Activated T-cell treated with anti-CD3 and anti-CD28 coated beads for 4 hours (primary cell): ENCODE results near the gene PC.

ENCODE experiments used
- DNase-seq: peaks from one replicate; pipeline ENCODE4 v3.0.0-alpha.2; 2020

Gene PC

DNA sequence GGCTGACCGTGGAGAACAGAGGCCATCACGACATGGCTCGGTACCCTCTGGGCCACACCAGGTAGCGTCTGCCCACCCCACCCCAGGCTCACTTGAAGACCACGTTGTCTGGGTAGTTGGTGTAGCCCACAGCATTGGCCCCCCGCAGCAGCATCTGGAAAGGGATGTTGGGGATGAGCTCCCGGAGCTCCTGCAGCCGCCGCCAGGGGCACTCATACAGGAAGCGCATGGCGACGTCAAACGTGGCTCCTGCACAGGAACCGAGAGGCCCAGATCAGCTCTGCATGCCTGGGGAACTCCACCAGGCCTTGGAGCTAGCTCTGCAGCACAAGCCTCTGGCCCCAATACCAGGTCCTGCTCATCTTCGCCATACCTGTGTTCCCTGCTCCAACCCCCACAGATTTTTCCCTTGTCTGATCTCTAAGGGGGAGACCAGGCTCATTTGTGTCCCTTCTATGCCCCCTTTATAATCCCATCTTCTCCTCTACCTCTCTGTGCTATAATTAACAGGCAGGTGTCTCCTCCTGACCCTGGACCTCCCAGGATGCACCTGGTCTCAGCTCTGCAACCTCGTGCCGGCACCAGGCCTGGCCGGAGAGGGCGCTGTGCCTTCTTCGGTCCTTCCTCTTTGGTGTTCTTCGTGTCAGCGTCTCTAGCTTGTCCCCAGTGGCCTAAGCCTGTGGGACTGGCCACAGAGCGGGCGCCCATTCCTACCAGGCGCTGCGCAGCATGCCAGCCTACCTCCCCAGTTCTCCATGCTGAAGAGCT, 106.3 kb downstream of the PC start:
- DNase-seq, result no peak

GRCh38 chr11:66851239-66851596, 107.0 kb downstream of the PC start:
- DNase-seq, result no peak

DNA sequence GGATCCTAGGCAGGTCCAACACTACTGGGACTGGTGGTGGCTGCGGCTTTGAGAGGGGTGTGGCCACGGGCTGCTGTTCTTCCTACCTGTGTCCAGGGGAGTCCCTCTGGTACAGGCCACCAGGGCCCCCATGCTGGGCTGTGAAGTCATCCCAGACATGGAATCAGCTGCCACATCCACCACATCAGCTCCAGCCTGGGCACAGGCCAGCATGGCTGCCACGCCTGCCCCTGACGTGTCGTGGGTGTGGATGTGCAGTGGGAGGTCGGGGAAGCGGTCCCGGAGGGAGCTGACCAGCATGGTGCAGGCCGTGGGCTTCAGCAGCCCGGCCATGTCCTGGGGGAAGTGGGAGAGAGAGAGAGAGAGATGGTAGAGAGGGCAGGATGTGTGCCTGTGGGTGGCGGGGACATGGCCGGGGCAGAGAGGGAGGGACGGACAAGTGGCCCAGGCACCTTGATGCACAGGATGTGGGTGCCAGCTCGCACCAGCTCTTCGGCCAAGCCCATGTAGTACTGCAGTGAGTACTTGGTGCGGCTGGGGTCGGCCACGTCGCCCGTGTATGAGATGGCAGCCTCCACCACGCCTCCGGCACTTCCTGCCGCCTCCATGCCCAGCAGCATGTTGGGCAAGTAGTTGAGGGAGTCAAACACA, 107.5 kb downstream of the PC start:
- no peak for DNase-seq

DNA sequence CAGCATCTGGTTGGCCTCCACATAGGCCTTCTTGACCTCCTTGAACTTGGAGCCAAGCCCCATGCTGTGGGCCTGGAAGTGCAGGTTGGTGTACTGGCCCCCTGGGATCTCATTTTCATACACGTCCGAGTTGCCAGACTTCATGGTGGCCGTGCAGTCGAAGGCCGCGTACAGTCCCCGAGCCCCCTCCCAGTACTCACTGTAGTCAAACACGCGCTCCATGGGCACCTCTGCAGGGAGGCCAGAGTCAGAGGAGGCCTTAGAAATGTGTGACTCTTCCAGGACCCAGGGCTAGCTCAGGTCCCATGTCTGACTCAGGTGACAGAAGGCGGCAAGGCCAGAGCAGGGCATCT, 108.0 kb downstream of the PC start:
- DNase-seq, result no peak

- DNase-seq, result no peak
Measured at GRCh38 chr11:66849501-66850234, 108.5 kb downstream of the PC start.

- DNase-seq, result no peak
Measured at GRCh38 chr11:66848671-66849500, 109.3 kb downstream of the PC start.

DNA sequence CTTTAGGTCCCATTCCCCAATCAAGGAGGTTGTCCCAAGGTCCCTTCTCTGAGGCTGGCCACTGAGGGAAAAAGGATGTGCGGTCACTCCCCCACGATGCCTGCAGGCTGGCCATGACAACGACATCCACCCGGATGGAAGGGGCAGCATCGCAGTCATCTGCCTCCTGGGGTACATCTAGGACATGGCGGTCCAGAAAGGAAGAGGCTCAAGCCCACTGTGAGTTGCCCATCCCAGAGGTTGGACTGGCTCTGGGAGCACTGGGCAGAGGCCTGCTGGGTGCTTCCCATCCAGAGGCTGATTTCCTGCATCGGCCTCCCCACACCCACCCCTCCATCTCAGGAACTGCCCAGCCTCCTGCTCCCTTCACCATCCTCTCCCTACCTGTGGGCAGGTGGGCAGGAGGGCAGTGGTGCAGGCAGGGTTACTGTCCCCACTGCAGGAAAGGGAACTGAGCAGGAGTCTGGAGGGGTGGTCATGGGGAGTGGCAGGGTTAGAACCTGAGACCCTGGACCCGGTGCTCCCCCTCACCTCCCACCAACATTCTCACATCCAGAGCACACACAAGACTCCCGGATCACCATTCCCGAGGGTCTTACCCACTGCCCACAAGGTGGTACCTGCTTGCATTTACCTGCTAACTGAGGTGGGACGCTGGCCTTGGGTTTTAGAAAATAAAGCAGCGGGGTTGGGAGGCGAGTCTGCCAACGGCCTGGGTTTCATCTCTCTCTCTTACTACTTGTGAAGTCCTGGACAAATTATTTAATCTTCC, 110.5 kb downstream of the PC start:
- no peak for DNase-seq

- DNase-seq, result no peak
Measured at GRCh38 chr11:66846671-66847091, 111.5 kb downstream of the PC start.

GRCh38 chr11:66845876-66846212, 112.3 kb downstream of the PC start:
- DNase-seq, result no peak

- DNase-seq, result no peak
Measured at GRCh38 chr11:66845143-66845875, 112.9 kb downstream of the PC start.

- no peak for DNase-seq
Measured at GRCh38 chr11:66844496-66845142, 113.6 kb downstream of the PC start.

DNA sequence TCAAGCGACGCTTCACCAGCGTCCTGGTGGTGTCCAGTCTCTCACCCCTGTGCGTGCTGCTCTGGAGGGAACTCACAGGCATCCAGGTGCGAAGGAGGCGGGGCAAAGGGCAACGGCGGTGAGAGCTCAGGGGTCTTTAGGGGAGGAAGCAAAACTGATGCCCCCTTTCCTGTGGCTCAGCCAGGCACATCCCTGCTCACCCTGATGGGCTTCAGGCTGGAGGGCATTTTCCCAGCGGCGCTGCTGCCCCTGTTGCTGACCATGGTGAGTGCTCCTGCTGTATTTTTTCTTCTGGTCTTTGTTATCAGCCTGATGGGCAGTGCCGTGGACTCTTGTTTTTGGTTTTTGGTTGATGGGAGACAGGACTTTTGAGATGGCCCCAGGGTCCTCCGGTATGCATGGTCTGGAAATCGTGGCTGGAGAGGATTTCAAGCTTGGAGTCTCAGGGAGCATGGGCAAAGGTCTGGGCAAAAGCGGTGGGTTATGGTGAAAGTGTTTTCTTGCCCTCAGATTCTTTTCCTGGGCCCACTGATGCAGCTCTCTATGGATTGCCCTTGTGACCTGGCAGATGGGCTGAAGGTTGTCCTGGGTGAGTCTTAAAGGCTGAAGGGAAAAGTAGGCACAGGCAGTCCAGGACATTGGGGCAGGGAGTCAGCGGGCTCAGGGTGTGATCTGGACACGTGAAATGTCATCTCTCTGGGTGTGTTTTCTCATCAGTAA, 114.2 kb downstream of the PC start:
- no peak for DNase-seq

GRCh38 chr11:66842896-66843775, 115.0 kb downstream of the PC start, which contains the start of gene RCE1:
Gene RCE1 (plus strand): TSS chr11:66843441. CDS start chr11:66843456, 15 bp downstream.
- DNase-seq, result peak; percentile 86

DNA sequence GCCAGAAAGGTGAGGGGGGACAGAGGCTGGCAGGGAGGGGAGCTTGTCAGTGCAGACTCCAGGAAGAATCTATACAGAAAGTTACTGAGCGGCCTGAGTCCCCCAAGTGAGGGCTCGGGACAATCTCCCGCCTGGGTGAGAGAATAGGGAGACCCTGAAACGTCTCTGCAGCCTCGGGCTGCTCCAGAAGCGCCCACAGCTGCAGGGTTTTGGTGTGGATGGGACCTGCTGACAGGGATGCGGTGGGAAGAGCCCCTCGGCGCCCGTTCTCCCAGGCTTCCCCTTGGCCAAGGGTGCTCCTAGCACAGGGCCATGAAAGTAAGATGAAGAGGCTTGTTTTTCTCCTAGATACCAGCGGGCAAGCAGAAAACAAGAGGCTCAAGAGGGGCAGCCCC, 115.7 kb downstream of the PC start:
- DNase-seq, result no peak

- no peak for DNase-seq
Measured at GRCh38 chr11:66841861-66842260, 116.3 kb downstream of the PC start.

DNA sequence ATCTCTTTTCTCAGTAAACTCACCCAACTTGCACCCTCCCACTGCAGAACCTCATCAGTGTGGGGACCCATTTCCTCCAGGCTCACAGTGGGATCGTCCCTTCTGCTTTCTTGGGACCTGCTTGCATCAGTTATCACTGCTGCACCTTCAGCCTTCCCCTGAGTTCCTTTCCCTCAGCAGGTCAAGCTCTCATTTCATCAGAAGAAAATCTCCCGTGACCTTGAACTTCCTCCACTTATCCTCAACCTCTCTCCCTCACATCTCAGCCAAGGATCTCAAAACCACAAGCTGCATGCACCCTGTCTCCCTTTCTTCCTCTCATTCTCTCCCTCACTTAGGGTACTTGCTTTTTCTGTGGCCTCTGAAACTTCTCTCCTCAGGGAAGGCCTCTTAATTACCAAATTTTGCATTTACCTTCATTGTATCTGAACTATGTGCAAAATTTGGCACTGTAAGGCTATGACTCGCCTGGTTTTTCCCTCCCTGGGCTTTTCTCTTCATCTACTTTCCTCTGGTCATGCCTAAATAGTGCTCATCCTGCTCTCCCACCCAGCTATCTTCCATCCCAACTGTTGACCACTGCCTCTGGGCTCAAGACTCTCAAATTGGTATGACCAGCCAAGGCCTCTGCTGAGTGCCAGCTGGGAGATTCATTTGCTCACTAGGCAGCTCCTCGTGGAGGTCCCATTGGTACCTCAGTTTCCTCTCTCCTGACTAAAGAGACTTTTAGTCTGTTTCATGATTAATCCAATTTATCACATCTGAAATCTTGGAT, 117.7 kb downstream of the PC start:
- no peak for DNase-seq

- DNase-seq, result no peak
Measured at GRCh38 chr11:66835768-66836405, 122.3 kb downstream of the PC start.

GRCh38 chr11:66834943-66835342, 123.2 kb downstream of the PC start:
- no peak for DNase-seq
